Measurements from ENCODE around the gene QPRT. TPM values are rescaled to one million over a fixed set of nuclear protein-coding genes. Genes with fewer than 3 reads are reported as not detected.
A peak's percentile ranks its signal among the peaks of the same experiment; 100 is the strongest.
"Not testable (repeated sequence)": the region's sequence is repeated elsewhere in the genome, so short reads cannot be mapped to it uniquely, and the experiment has no call there.

The QPRT gene
- total RNA-seq = 13.8 TPM

DNA sequence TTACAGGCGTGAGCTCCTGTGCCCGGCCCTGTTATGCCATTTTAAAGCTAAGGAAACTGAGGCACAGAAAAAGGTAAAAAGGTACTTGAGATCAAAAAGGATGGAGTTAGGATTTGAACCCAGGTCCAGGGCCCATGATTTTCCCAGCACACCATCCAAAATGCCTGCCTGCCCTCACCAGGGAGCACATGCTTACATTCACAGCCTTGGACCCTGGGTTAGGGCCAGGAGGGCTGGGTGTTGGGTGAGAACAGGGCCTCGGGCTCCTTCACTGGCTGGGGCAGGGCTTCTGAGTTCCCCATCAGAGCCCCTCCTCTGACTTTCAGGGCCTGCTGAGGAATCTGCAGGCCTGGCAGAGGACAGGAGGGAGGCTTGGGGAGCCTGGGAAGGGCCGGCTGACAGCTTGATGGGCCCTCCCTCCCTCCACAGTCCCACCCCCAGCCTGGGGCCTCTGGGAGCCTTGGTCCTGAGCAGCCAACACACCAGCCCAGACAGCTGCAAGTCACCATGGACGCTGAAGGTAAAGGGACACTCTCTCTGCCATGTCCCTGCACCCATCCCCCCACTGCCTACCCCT is at the start of gene QPRT:
Gene QPRT, plus strand, starts transcription at position 490 of the 577 bp plus-strand sequence. Its CDS starts 18 bp downstream, at position 508.
- Histone ChIP-seq H3K9me3 (no peaks in the 10 kb centered on the region), H3K4me1 (peaks cover 15% of the 10 kb centered on the region), H3K27ac (peak within 1 kb of the TSS; percentile 80), H3K36me3 (no peaks in the 10 kb centered on the region), H3K4me3 (peak within 1 kb of the TSS; percentile 45 to 50), H3K27me3 (no peaks in the 10 kb centered on the region)
- intact Hi-C loops (cut with DNase I) = no loop called here
- TF ChIP-seq POLR2AphosphoS5 (IDR thresholded peaks at IDR 0.05; ENCODE audit: insufficient read depth in 1 of 2, low read depth in 1 of 2) = peak in 1 of 2 donors; percentile 50
- TF ChIP-seq, protein P1, sequence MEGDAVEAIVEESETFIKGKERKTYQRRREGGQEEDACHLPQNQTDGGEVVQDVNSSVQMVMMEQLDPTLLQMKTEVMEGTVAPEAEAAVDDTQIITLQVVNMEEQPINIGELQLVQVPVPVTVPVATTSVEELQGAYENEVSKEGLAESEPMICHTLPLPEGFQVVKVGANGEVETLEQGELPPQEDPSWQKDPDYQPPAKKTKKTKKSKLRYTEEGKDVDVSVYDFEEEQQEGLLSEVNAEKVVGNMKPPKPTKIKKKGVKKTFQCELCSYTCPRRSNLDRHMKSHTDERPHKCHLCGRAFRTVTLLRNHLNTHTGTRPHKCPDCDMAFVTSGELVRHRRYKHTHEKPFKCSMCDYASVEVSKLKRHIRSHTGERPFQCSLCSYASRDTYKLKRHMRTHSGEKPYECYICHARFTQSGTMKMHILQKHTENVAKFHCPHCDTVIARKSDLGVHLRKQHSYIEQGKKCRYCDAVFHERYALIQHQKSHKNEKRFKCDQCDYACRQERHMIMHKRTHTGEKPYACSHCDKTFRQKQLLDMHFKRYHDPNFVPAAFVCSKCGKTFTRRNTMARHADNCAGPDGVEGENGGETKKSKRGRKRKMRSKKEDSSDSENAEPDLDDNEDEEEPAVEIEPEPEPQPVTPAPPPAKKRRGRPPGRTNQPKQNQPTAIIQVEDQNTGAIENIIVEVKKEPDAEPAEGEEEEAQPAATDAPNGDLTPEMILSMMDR (IDR thresholded peaks at IDR 0.05) = no peak
- DNase-seq (ENCODE audit: extremely low spot score in 2 of 2) = no peak

DNA sequence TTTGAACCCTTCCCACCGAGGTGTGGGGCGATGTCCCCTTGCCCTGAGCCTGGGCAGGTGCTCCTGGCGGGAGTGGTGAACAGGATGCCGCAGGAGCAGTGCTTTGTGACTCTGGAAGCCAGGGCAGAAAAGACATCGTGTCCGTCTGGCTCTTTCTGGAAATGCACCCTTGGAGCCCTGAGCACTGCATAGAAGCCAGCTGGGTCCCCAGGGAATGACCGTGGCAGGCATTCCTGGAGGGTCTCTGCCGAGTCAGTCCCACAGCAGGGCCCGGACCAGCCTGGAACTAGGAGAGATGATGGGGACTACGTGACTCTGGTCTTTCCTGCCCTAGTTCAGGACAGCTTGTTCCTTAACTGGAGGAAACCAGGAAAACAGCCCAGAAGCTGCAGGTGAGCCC is 49.7 kb upstream of the QPRT start:
- H3K4me1 ChIP-seq; H3K4me3 ChIP-seq; intact Hi-C loops (cut with DNase I); H3K27me3 ChIP-seq; H3K36me3 ChIP-seq; H3K9me3 ChIP-seq; H3K27ac ChIP-seq; DNase-seq (ENCODE audit: extremely low spot score in 2 of 2): not testable (repeated sequence)

DNA sequence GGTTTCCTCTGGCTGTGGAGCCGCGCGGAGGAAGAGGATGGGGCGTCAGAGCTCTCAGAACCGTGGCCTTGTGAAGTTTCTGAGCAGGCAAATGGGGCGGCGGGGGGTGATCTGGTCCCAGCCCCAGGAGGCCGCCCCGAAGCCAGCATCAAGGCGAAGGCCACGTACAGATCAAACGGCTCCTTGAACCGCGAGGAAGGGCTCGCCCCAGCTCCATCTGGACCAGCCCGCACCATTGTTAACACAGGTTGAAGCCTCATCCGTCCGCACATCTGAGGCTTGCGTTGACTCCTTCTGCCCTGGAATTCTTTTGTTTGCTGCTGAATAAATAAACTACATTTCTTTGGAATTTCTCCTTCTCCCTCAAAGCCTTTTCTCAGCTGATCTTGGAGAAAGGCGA is 47.3 kb upstream of the QPRT start:
- H3K4me3 ChIP-seq; H3K36me3 ChIP-seq; H3K27me3 ChIP-seq; H3K27ac ChIP-seq; H3K4me1 ChIP-seq; intact Hi-C loops (cut with DNase I); DNase-seq (ENCODE audit: extremely low spot score in 2 of 2); H3K9me3 ChIP-seq: not testable (repeated sequence)

DNA sequence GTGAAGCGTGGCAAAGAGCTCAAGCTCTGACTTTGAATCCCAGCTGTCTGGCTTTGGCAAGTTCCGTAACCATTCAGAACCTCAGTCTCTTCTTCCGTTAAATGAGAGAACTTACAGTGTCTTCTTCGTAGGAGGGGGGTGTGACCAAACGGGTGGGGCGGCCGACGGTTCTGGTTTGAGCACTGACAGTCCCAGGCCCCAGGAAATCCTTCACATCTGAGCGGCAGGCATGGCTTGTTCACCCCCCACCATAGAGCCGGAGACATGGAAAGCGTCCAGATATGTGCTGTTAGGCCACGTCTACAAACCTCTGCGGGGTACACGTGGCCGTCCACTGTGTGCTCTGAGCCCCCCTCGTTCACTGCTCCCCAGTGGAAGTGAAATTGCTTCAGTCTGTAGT is 43.1 kb upstream of the QPRT start:
- H3K9me3 ChIP-seq; H3K4me3 ChIP-seq; DNase-seq (ENCODE audit: extremely low spot score in 2 of 2); H3K27me3 ChIP-seq; H3K36me3 ChIP-seq; intact Hi-C loops (cut with DNase I); H3K27ac ChIP-seq; H3K4me1 ChIP-seq: not testable (repeated sequence)

DNA sequence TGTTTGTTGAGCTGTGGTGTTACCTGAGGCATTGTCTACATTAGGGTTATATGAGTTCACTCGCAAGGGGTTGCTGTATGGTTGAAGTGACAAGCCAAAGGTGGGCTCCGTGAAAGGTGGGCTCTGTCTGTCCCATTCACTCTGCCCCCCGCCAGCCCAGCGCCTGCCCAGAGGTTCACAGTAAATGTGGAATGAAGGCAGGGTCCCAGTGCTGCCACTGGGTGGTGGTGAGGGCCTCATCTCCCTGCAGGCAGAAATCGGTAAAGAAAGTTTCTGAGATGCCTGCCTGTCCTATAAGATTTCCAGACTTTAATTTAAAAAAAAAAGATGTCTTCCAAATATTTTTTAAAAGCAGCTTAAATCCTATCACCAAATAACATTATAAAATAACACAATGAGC is 42.6 kb upstream of the QPRT start:
- H3K9me3 ChIP-seq; intact Hi-C loops (cut with DNase I); H3K36me3 ChIP-seq; H3K4me3 ChIP-seq; H3K4me1 ChIP-seq; DNase-seq (ENCODE audit: extremely low spot score in 2 of 2); H3K27ac ChIP-seq; H3K27me3 ChIP-seq: not testable (repeated sequence)

DNA sequence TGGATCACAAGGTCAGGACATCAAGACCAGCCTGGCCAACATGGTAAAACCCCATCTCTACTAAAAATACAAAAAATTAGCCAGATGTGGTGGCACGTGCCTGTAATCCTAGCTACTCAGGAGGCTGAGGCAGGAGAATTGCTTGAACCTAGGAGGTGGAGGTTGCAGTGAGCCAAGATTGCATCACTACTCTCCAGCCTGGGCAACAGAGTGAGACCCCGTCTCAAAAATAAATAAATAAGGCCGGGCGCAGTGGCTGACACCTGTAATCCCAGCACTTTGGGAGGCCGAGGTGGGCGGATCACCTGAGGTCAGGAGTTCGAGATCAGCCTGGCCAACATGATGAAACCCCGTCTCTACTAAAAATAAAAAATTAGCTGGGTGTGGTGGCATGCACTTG is 40.2 kb upstream of the QPRT start:
- H3K9me3 ChIP-seq; H3K27ac ChIP-seq; intact Hi-C loops (cut with DNase I); H3K36me3 ChIP-seq; H3K4me1 ChIP-seq; DNase-seq (ENCODE audit: extremely low spot score in 2 of 2); H3K4me3 ChIP-seq; H3K27me3 ChIP-seq: not testable (repeated sequence)

DNA sequence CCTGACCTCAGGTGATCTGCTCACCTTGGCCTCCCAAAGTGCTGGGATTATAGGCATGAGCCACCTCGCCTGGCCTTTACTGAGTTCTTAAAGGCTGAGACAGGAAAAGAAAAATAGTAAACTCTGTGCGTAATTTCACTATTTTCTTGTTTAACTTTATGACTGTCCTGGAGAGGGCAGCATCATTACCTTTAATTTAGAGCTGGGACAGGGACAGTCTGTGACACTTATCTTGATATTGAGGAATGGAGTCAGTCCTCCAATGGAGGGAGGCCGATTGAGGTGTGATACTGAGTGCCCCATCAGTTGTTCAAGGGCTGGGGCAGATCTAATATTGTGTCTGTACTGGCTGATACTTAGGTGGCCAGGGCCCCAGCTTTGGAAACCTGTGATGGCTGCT is 37.4 kb upstream of the QPRT start:
- Histone ChIP-seq H3K4me3 (no peak overlapping the region), H3K27me3 (no peaks in the 10 kb centered on the region), H3K9me3 (no peaks in the 10 kb centered on the region), H3K36me3 (no peaks in the 10 kb centered on the region), H3K27ac (no peak overlapping the region), H3K4me1 (no peaks in the 10 kb centered on the region)
- intact Hi-C loops (cut with DNase I) = no loop called here
- DNase-seq (ENCODE audit: extremely low spot score in 2 of 2) = no peak
- no peak for TF ChIP-seq POLR2A (IDR thresholded peaks at IDR 0.05)
- no peak for TF ChIP-seq POLR2AphosphoS5 (IDR thresholded peaks at IDR 0.05; ENCODE audit: insufficient read depth in 1 of 2, low read depth in 1 of 2)
- TF ChIP-seq, protein P1 (IDR thresholded peaks at IDR 0.05) = no peak

DNA sequence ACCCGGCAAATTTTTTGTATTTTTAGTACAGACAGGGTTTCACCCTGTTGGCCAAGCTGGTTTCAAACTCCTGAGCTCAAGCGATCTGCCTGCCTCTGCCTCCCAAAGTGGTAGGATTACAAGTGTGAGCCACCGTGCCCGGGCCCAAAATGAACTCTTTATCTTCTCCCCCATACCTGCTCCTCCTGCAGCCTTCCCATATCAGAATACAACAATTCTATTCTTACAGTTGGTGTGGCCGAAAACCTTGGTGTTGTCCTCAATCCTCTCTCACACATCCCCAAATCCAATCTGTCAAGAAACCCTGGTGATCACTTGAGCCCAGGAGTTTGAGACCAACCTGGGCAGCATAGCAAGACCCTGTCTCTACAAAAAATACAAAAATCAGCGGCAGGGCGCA is 35.4 kb upstream of the QPRT start:
- intact Hi-C loops (cut with DNase I) = no loop called here
- no peaks in the 10 kb centered on the region for H3K9me3 ChIP-seq
- TF ChIP-seq POLR2AphosphoS5 (IDR thresholded peaks at IDR 0.05; ENCODE audit: insufficient read depth in 1 of 2, low read depth in 1 of 2) = no peak

More for the DNA sequence above, 35.4 kb upstream of the QPRT start:
- DNase-seq (ENCODE audit: extremely low spot score in 2 of 2) = no peak
- H3K4me1 ChIP-seq = no peaks in the 10 kb centered on the region
- no peaks in the 10 kb centered on the region for H3K36me3 ChIP-seq
- H3K27me3 ChIP-seq = no peaks in the 10 kb centered on the region
- no peak overlapping the region for H3K4me3 ChIP-seq
- H3K27ac ChIP-seq = no peak overlapping the region
